Measurements from ENCODE around the gene KYNU. TPM values are rescaled to one million over a fixed set of nuclear protein-coding genes. Genes with fewer than 3 reads are reported as not detected.

The KYNU gene
- total RNA-seq, 1 donor from 2014 or later, result 1.0 TPM

- H3K9me3 ChIP-seq (replicated peaks), result no peaks in the 10 kb centered on the region
- H3K4me3 ChIP-seq, result no peak overlapping the region
- no peak for TF ChIP-seq CTCF (IDR thresholded peaks at IDR 0.05; ENCODE audit: borderline replicate concordance)
- DNase-seq, result no peak
- intact Hi-C loops (cut with micrococcal nuclease), result no loop called here
- no peaks in the 10 kb centered on the region for H3K36me3 ChIP-seq
- no peak overlapping the region for H3K27ac ChIP-seq (replicated peaks)
- H3K4me1 ChIP-seq, result no peaks in the 10 kb centered on the region
- no peaks in the 10 kb centered on the region for H3K27me3 ChIP-seq (ENCODE audit: low read depth)
Measured at GRCh38 chr2:142871396-142871795, 6.1 kb upstream of the KYNU start.

GRCh38 chr2:142872882-142873724, 4.4 kb upstream of the KYNU start:
- no peak overlapping the region for H3K4me3 ChIP-seq
- H3K36me3 ChIP-seq, result no peaks in the 10 kb centered on the region
- DNase-seq, result no peak
- H3K27me3 ChIP-seq (ENCODE audit: low read depth), result no peaks in the 10 kb centered on the region
- intact Hi-C loops (cut with micrococcal nuclease), result no loop called here
- H3K4me1 ChIP-seq, result no peaks in the 10 kb centered on the region
- no peak overlapping the region for H3K27ac ChIP-seq (replicated peaks)
- TF ChIP-seq CTCF (IDR thresholded peaks at IDR 0.05; ENCODE audit: borderline replicate concordance), result no peak
- H3K9me3 ChIP-seq (replicated peaks), result no peaks in the 10 kb centered on the region

GRCh38 chr2:142873831-142874287, 3.6 kb upstream of the KYNU start:
- TF ChIP-seq CTCF (IDR thresholded peaks at IDR 0.05; ENCODE audit: borderline replicate concordance), result no peak
- intact Hi-C loops (cut with micrococcal nuclease), result no loop called here
- H3K4me3 ChIP-seq, result no peak overlapping the region
- no peak overlapping the region for H3K27ac ChIP-seq (replicated peaks)
- no peaks in the 10 kb centered on the region for H3K9me3 ChIP-seq (replicated peaks)
- no peaks in the 10 kb centered on the region for H3K4me1 ChIP-seq
- no peaks in the 10 kb centered on the region for H3K36me3 ChIP-seq
- no peaks in the 10 kb centered on the region for H3K27me3 ChIP-seq (ENCODE audit: low read depth)
- no peak for DNase-seq

GRCh38 chr2:142874293-142874814, 3.1 kb upstream of the KYNU start:
- DNase-seq, result no peak
- Histone ChIP-seq H3K27me3 (ENCODE audit: low read depth) (no peaks in the 10 kb centered on the region), H3K4me3 (no peak overlapping the region), H3K36me3 (no peaks in the 10 kb centered on the region), H3K27ac (replicated peaks) (no peak overlapping the region), H3K9me3 (replicated peaks) (no peaks in the 10 kb centered on the region), H3K4me1 (no peaks in the 10 kb centered on the region)
- no peak for TF ChIP-seq CTCF (IDR thresholded peaks at IDR 0.05; ENCODE audit: borderline replicate concordance)
- intact Hi-C loops (cut with micrococcal nuclease), result no loop called here

- Histone ChIP-seq H3K4me1 (no peaks in the 10 kb centered on the region), H3K27ac (replicated peaks) (no peak overlapping the region), H3K36me3 (no peaks in the 10 kb centered on the region), H3K27me3 (ENCODE audit: low read depth) (no peaks in the 10 kb centered on the region), H3K4me3 (no peak overlapping the region), H3K9me3 (replicated peaks) (no peaks in the 10 kb centered on the region)
- TF ChIP-seq CTCF (IDR thresholded peaks at IDR 0.05; ENCODE audit: borderline replicate concordance), result no peak
- intact Hi-C loops (cut with micrococcal nuclease), result no loop called here
- DNase-seq, result no peak
Measured at GRCh38 chr2:142875010-142875409, 2.5 kb upstream of the KYNU start.
